Fibroblast of lung (primary cell): ENCODE data around the gene ZNF836. TPM values are rescaled to one million over a fixed set of nuclear protein-coding genes. Genes with fewer than 3 reads are reported as not detected.

ENCODE experiments used
- DNase-seq, 2 donors: peaks; one replicate each; pipeline versions ENCODE4 v3.0.0 to v3.0.0-alpha.2; 2010; ENCODE audit warnings: low read depth in 2 of 2
- H2AFZ ChIP-seq: 2 replicates; pipeline ENCODE4 v1.5.1; 2012; ENCODE audit warnings: low read length, control low read depth, inconsistent platforms
- H3K27ac ChIP-seq: 2 replicates; pipeline ENCODE4 v1.5.1; 2011; ENCODE audit warnings: low read length, control low read depth; ENCODE audit not compliant: insufficient read depth
- H3K27me3 ChIP-seq: 2 replicates; pipeline ENCODE4 v1.5.1; 2011; ENCODE audit warnings: mild to moderate bottlenecking, low read length; ENCODE audit not compliant: control insufficient read depth, insufficient read depth
- H3K36me3 ChIP-seq: 2 replicates; pipeline ENCODE4 v1.5.1; 2011; ENCODE audit warnings: low read length; ENCODE audit not compliant: control insufficient read depth, insufficient read depth
- H3K4me1 ChIP-seq: 2 replicates; pipeline ENCODE4 v1.5.1; 2011; ENCODE audit warnings: low read length; ENCODE audit not compliant: control insufficient read depth, insufficient read depth; ENCODE audit errors: extremely low read depth
- H3K4me2 ChIP-seq: 2 replicates; pipeline ENCODE4 v1.5.1; 2011; ENCODE audit warnings: low read length, control low read depth; ENCODE audit not compliant: insufficient read depth; ENCODE audit errors: extremely low read depth
- H3K4me3 ChIP-seq, 4 experiments: fragments of 200-600 bp in 1 of 4; sonication (generic) in 1 of 4; replicated peaks in 1 of 4; 2 replicates each; pipeline ENCODE4 v1.5.1; 2011 to 2016; ENCODE audit warnings: low read length in 4 of 4, low read depth in 3 of 4, mild to moderate bottlenecking in 3 of 4, control low read depth in 2 of 4, inconsistent platforms in 1 of 4, mixed read lengths in 1 of 4; ENCODE audit not compliant: insufficient read depth in 1 of 4; ENCODE audit errors: control extremely low read depth in 1 of 4
- H3K79me2 ChIP-seq: 2 replicates; pipeline ENCODE4 v1.5.1; 2012; ENCODE audit warnings: mild to moderate bottlenecking, low read length, inconsistent platforms; ENCODE audit not compliant: control insufficient read depth, insufficient read depth
- H3K9ac ChIP-seq: 2 replicates; pipeline ENCODE4 v1.5.1; 2011; ENCODE audit warnings: mild to moderate bottlenecking, low read length, control low read depth; ENCODE audit not compliant: insufficient read depth
- H3K9me3 ChIP-seq: 2 replicates; pipeline ENCODE4 v1.5.1; 2012; ENCODE audit warnings: low read depth, low read length; ENCODE audit not compliant: control insufficient read depth, insufficient read depth
- H4K20me1 ChIP-seq: 2 replicates; pipeline ENCODE4 v1.5.1; 2011; ENCODE audit warnings: low read length; ENCODE audit not compliant: control insufficient read depth, insufficient read depth; ENCODE audit errors: extremely low read depth
- EZH2 ChIP-seq: IDR thresholded peaks from 2 replicates; pipeline ENCODE4 v1.5.1; 2012; ENCODE audit warnings: low read length, control low read depth, mild to moderate bottlenecking; ENCODE audit errors: missing control alignments
- polyA plus RNA-seq, 2 donors: library from polyadenylated mRNA; depleted of rRNA in 1 of 2; stranded (reverse) in 1 of 2; unstranded in 1 of 2; fragments of >200 nt; gene quantifications; 2 replicates each; pipeline ENCODE4 v1.2.1, GENCODE V29; 2011 to 2012; ENCODE audit warnings: missing spikeins in 1 of 2
- total RNA-seq: library from RNA; depleted of rRNA; stranded (reverse); fragments of >200 nt; gene quantifications from 2 replicates; pipeline ENCODE4 v1.2.1, GENCODE V29; 2014
- TF ChIP-seq, protein P1 (sequence below), 2 donors: IDR thresholded peaks in 1 of 2; conservative IDR thresholded peaks in 1 of 2; 1 replicate in 1 of 2; 2 replicates in 1 of 2; pipeline ENCODE4 v1.5.1; 2011 to 2012; ENCODE audit warnings: low read length in 2 of 2, control low read depth in 1 of 2, inconsistent platforms in 1 of 2, low read depth in 1 of 2, mild to moderate bottlenecking in 1 of 2

The ZNF836 gene
- total and polyA plus RNA-seq, 2 donors (not counting 1 experiment from before 2014, with no cell fraction given), result 5.9 to 13.2 TPM

DNA sequence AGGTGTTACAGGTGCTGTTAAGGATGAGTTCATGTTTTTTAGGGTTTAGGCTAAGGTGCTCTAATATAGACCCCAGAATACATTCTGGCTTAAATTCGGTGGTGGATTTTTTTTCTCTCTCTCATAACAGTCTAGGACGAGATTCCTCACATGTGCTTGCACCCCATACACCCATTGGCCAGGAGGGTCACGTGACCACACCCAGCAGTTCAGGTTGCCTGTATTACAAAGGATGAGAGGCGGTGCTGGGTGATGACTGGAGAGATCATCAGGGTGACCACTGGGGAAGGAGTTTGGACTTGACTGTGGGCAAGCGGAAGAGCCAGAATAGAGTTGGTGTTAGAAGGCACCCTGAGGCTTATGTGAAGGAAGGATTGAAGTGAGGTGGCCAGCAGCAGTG is 46.2 kb upstream of the ZNF836 start:
- H3K27ac ChIP-seq, result no peak overlapping the region
- TF ChIP-seq EZH2, result no peak
- TF ChIP-seq, protein P1, sequence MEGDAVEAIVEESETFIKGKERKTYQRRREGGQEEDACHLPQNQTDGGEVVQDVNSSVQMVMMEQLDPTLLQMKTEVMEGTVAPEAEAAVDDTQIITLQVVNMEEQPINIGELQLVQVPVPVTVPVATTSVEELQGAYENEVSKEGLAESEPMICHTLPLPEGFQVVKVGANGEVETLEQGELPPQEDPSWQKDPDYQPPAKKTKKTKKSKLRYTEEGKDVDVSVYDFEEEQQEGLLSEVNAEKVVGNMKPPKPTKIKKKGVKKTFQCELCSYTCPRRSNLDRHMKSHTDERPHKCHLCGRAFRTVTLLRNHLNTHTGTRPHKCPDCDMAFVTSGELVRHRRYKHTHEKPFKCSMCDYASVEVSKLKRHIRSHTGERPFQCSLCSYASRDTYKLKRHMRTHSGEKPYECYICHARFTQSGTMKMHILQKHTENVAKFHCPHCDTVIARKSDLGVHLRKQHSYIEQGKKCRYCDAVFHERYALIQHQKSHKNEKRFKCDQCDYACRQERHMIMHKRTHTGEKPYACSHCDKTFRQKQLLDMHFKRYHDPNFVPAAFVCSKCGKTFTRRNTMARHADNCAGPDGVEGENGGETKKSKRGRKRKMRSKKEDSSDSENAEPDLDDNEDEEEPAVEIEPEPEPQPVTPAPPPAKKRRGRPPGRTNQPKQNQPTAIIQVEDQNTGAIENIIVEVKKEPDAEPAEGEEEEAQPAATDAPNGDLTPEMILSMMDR (conservative IDR thresholded peaks at IDR 0.05 in 1 of 2, IDR thresholded peaks at IDR 0.05 in 1 of 2; ENCODE audit: low read depth in 1 of 2, low read length in 2 of 2), result no peak

DNA sequence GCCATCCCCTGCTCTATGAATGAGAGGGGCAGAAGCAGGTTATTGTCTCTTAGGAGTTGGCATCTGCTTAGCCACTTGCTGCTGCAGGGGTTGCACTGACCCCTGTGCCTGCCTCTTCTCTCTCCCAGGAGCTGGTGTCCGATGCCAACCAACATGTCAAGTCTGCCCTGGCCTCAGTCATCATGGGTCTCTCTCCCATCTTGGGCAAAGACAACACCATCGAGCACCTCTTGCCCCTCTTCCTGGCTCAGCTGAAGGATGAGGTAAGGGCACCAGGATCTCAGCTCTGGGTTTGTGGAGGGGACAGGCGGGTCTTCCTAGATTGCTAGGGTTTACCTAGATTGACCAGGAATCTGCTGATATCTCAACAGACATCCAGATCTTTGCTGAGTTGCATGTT is 45.0 kb upstream of the ZNF836 start:
- peaks cover 58% of the 10 kb centered on the region for H3K36me3 ChIP-seq
- H4K20me1 ChIP-seq, result no peaks in the 10 kb centered on the region
- H3K9ac ChIP-seq, result no peak overlapping the region

More for the DNA sequence above, 46.2 kb upstream of the ZNF836 start:
- Histone ChIP-seq H3K4me2 (no peak overlapping the region), H3K79me2 (no peaks in the 10 kb centered on the region), H4K20me1 (no peaks in the 10 kb centered on the region), H3K4me1 (no peaks in the 10 kb centered on the region), H3K9me3 (no peaks in the 10 kb centered on the region), H3K27me3 (no peaks in the 10 kb centered on the region), H3K9ac (no peak overlapping the region), H3K36me3 (peaks cover 56% of the 10 kb centered on the region), H2AFZ (no peak overlapping the region), H3K4me3 (no peak overlapping the region)
- no peak for DNase-seq

DNA sequence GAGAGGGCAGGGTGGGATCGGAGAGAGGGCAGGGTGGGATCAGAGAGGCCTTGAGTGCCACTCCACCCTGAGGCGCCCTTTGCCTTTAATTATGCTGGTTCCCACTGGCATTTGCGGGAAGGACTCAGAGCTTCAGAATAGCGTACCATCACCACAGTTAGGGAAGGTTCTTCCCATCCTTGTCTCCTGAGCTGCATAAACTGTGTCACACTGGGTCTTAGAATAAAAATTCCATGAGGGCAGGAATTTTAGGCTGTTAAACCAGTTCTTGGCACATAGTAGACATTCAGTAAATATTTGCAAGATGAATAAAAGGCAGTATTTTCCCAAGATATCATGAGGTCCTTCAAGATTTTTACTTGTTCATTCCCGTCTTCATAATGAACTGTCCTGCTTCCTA is 42.8 kb upstream of the ZNF836 start:
- Histone ChIP-seq H3K27ac (no peak overlapping the region), H3K4me1 (no peaks in the 10 kb centered on the region), H3K4me2 (no peak overlapping the region), H4K20me1 (no peaks in the 10 kb centered on the region), H3K9ac (no peak overlapping the region), H3K9me3 (no peaks in the 10 kb centered on the region), H3K4me3 (no peak overlapping the region), H3K27me3 (no peaks in the 10 kb centered on the region), H2AFZ (no peak overlapping the region), H3K79me2 (peaks cover 4% of the 10 kb centered on the region), H3K36me3 (peaks cover 45% of the 10 kb centered on the region)
- DNase-seq, result peak in 1 of 2 donors; percentile 28
- TF ChIP-seq EZH2, result no peak
- TF ChIP-seq, protein P1 (conservative IDR thresholded peaks at IDR 0.05 in 1 of 2, IDR thresholded peaks at IDR 0.05 in 1 of 2; ENCODE audit: low read depth in 1 of 2, low read length in 2 of 2), result no peak

More for the DNA sequence above, 45.0 kb upstream of the ZNF836 start:
- no peaks in the 10 kb centered on the region for H3K27me3 ChIP-seq
- no peak for DNase-seq
- TF ChIP-seq, protein P1 (conservative IDR thresholded peaks at IDR 0.05 in 1 of 2, IDR thresholded peaks at IDR 0.05 in 1 of 2; ENCODE audit: low read depth in 1 of 2, low read length in 2 of 2), result no peak
- no peak for TF ChIP-seq EZH2
- no peaks in the 10 kb centered on the region for H3K9me3 ChIP-seq
- H3K27ac ChIP-seq, result no peak overlapping the region
- H3K4me1 ChIP-seq, result no peaks in the 10 kb centered on the region
- no peaks in the 10 kb centered on the region for H3K79me2 ChIP-seq
- H3K4me2 ChIP-seq, result no peak overlapping the region
- no peak overlapping the region for H2AFZ ChIP-seq
- no peak overlapping the region for H3K4me3 ChIP-seq
